Measurements from ENCODE around the gene RRP12.
"Not testable (repeated sequence)": the region's sequence is repeated elsewhere in the genome, so short reads cannot be mapped to it uniquely, and the experiment has no call there.

DNA sequence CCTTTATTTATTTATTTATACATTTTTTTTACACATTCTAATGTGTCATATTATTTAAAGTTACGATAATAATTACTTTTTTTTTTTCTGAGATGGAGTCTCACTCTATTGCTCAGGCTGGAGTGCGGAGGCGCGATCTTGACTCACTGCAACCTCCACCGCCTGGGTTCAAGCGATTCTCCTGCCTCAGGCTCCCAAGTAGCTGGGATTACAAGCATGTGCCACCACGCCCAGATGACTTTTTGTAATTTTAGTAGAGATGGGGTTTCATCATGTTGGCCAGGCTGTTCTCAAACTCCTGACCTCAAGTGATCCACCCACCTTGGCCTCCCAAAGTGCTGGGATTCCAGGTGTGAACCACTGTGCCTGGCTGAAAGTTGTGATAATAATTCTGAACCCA, 5.3 kb upstream of the RRP12 start:
- not testable (repeated sequence) for TF ChIP-seq POLR2AphosphoS5, POLR2A (IDR thresholded peaks at IDR 0.05)
- TF ChIP-seq, protein P1, sequence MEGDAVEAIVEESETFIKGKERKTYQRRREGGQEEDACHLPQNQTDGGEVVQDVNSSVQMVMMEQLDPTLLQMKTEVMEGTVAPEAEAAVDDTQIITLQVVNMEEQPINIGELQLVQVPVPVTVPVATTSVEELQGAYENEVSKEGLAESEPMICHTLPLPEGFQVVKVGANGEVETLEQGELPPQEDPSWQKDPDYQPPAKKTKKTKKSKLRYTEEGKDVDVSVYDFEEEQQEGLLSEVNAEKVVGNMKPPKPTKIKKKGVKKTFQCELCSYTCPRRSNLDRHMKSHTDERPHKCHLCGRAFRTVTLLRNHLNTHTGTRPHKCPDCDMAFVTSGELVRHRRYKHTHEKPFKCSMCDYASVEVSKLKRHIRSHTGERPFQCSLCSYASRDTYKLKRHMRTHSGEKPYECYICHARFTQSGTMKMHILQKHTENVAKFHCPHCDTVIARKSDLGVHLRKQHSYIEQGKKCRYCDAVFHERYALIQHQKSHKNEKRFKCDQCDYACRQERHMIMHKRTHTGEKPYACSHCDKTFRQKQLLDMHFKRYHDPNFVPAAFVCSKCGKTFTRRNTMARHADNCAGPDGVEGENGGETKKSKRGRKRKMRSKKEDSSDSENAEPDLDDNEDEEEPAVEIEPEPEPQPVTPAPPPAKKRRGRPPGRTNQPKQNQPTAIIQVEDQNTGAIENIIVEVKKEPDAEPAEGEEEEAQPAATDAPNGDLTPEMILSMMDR (IDR thresholded peaks at IDR 0.05) = not testable (repeated sequence)
